Hippocampal formation (tissue), 2 donors: ENCODE measurements around the gene D2HGDH.
"Not testable (repeated sequence)": the region's sequence is repeated elsewhere in the genome, so short reads cannot be mapped to it uniquely, and the experiment has no call there.

Experiments used
- DNase-seq, 2 donors: peaks; one replicate each; lab custom pipeline; 2025; lab: John Stamatoyannopoulos, UW

D2HGDH gene

GRCh38 chr2:241748468-241749256, 14.2 kb downstream of the D2HGDH start:
- no peak for DNase-seq

- no peak for DNase-seq
Measured at GRCh38 chr2:241750076-241750840, 15.8 kb downstream of the D2HGDH start.

- DNase-seq: no peak
Measured at GRCh38 chr2:241751152-241751551, 16.7 kb downstream of the D2HGDH start.

- no peak for DNase-seq
Measured at GRCh38 chr2:241751776-241752175, 17.3 kb downstream of the D2HGDH start.

- DNase-seq: no peak
Measured at GRCh38 chr2:241752253-241752652, 17.8 kb downstream of the D2HGDH start.

GRCh38 chr2:241752689-241753276, 18.4 kb downstream of the D2HGDH start:
- no peak for DNase-seq

- DNase-seq: no peak
Measured at GRCh38 chr2:241753493-241753892, 19.1 kb downstream of the D2HGDH start.

GRCh38 chr2:241754042-241754441, 19.6 kb downstream of the D2HGDH start:
- DNase-seq: no peak

- no peak for DNase-seq
Measured at GRCh38 chr2:241755166-241755565, 20.7 kb downstream of the D2HGDH start.

- no peak for DNase-seq
Measured at GRCh38 chr2:241755777-241756176, 21.3 kb downstream of the D2HGDH start.

GRCh38 chr2:241759067-241759807, 24.8 kb downstream of the D2HGDH start:
- no peak for DNase-seq

- DNase-seq: not testable (repeated sequence)
Measured at GRCh38 chr2:241759893-241760292, 25.5 kb downstream of the D2HGDH start.

GRCh38 chr2:241760301-241760771, 25.9 kb downstream of the D2HGDH start:
- DNase-seq: no peak

- DNase-seq: no peak
Measured at GRCh38 chr2:241762321-241762932, 28.0 kb downstream of the D2HGDH start.

- no peak for DNase-seq
Measured at GRCh38 chr2:241762933-241763369, 28.5 kb downstream of the D2HGDH start.

GRCh38 chr2:241763551-241764274, 29.3 kb downstream of the D2HGDH start:
- no peak for DNase-seq

GRCh38 chr2:241764275-241765241, 30.1 kb downstream of the D2HGDH start:
- no peak for DNase-seq

GRCh38 chr2:241767464-241768250, 33.2 kb downstream of the D2HGDH start:
- DNase-seq: no peak

GRCh38 chr2:241768251-241768711, 33.9 kb downstream of the D2HGDH start:
- no peak for DNase-seq
